PC-3 (cell line): ENCODE data around the gene TAF6.

Source experiments
- CTCF ChIP-seq: fragments of 300-600 bp; sonication (generic); conservative IDR thresholded peaks from 2 replicates; pipeline ENCODE4 v1.5.1; 2017; ENCODE audit warnings: antibody characterized with exemption, low read depth, mild to moderate bottlenecking, low read length
- EZH2 ChIP-seq: fragments of 300-600 bp; sonication (generic); IDR thresholded peaks from one replicate; pipeline ENCODE4 v1.6.1; 2017; ENCODE audit warnings: antibody characterized with exemption, mild to moderate bottlenecking, low read length; ENCODE audit not compliant: unreplicated experiment

DNA sequence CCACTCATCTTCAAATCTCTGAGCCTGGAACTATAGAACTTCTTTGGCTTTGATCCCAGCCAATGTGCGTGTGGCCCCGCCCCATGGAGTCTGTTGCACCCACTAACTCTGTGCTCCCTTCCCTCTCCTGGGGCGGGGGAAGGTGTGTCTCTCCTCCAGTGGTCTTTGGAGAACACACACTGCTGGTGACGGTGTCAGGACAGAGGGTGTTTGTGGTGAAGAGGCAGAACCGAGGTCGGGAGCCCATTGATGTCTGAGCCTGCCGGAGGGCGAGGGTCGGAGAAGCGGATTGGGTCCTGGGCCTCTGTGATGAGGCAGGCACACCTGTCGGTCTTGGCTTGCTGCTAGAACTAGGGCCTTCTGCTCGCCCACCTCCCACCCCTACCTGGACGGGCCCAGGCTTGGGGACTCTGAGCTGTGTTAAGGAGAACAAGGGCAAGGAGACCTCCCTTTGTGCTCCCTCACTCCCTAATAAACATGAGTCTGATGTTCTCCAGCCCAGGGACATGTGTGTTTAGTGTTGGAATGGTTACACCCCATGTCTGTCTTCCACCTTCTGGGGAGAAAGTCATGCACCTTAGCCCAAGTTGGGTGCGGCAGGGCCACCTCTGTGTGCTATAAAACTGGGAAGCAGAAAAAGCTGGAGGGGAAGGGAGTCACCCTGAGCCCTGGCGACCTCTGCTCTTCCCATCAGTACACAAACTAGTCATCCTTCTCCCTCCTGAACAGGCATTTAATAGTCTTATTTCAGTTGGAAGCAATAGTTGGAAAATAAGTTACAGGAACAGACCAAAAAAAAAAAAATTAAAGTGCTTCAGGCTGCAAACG is 34.8 kb upstream of the TAF6 start:
- TF ChIP-seq CTCF (no peak), EZH2 (no peak)
